Activated CD4-positive, alpha-beta T cell treated with anti-CD3 and anti-CD28 coated beads for 36 hours (primary cell): ENCODE measurements around the gene HSPA4. TPM values are rescaled to one million over a fixed set of nuclear protein-coding genes. Genes with fewer than 3 reads are reported as not detected.
"Not testable (repeated sequence)": the region's sequence is repeated elsewhere in the genome, so short reads cannot be mapped to it uniquely, and the experiment has no call there.

ENCODE experiments used
- ATAC-seq: fragments of 200-7000 bp; cut with Tn5 transposase; one replicate; pipeline ENCODE4 v1.10.0; 2021; ENCODE audit warnings: mild to moderate bottlenecking, moderate library complexity
- CTCF ChIA-PET: fragments of 350-600 bp; sonication (Branson Sonifier 250); formaldehyde crosslinking; loops from one replicate; lab custom pipeline; 2021; ENCODE audit warnings: antibody characterized with exemption; lab: Charles Lee
- POLR2A ChIA-PET: fragments of 350-600 bp; sonication (Branson Sonifier 250); formaldehyde crosslinking; loops from one replicate; lab custom pipeline; 2021; ENCODE audit warnings: antibody characterized with exemption, inconsistent platforms; lab: Charles Lee
- DNase-seq: peaks from one replicate; pipeline ENCODE4 v3.0.0-alpha.2; 2020
- H3K27ac Mint-ChIP-seq: one replicate; pipeline ENCODE4 v1.8.0; 2021; ENCODE audit warnings: mixed read lengths
- H3K27me3 Mint-ChIP-seq: one replicate; pipeline ENCODE4 v1.8.0; 2021; ENCODE audit warnings: mixed read lengths
- H3K36me3 Mint-ChIP-seq: one replicate; pipeline ENCODE4 v1.8.0; 2021; ENCODE audit warnings: low read depth, mixed read lengths
- H3K4me1 Mint-ChIP-seq: one replicate; pipeline ENCODE4 v1.8.0; 2021; ENCODE audit warnings: mixed read lengths
- H3K4me3 Mint-ChIP-seq: one replicate; pipeline ENCODE4 v1.8.0; 2021; ENCODE audit warnings: mild to moderate bottlenecking, moderate library complexity, mixed read lengths
- H3K9me3 Mint-ChIP-seq: one replicate; pipeline ENCODE4 v1.8.0; 2021; ENCODE audit warnings: low read depth, mixed read lengths
- intact Hi-C, 2 experiments: fragments of 100-400 bp; cut with DNase I in 1 of 2; cut with micrococcal nuclease in 1 of 2; formaldehyde crosslinking; loops; one replicate each; pipeline versions ENCODE4 v1.14.2 to v1.15.1; 2022 to 2024; cut with DNase I, micrococcal nuclease
- total RNA-seq, 2 experiments: library from RNA; stranded (reverse); gene quantifications; one replicate each; pipeline ENCODE4 v1.2.3, GENCODE V29; 2021

Gene HSPA4
- total RNA-seq, 2 experiments from 2014 or later = 243 to 268 TPM

DNA sequence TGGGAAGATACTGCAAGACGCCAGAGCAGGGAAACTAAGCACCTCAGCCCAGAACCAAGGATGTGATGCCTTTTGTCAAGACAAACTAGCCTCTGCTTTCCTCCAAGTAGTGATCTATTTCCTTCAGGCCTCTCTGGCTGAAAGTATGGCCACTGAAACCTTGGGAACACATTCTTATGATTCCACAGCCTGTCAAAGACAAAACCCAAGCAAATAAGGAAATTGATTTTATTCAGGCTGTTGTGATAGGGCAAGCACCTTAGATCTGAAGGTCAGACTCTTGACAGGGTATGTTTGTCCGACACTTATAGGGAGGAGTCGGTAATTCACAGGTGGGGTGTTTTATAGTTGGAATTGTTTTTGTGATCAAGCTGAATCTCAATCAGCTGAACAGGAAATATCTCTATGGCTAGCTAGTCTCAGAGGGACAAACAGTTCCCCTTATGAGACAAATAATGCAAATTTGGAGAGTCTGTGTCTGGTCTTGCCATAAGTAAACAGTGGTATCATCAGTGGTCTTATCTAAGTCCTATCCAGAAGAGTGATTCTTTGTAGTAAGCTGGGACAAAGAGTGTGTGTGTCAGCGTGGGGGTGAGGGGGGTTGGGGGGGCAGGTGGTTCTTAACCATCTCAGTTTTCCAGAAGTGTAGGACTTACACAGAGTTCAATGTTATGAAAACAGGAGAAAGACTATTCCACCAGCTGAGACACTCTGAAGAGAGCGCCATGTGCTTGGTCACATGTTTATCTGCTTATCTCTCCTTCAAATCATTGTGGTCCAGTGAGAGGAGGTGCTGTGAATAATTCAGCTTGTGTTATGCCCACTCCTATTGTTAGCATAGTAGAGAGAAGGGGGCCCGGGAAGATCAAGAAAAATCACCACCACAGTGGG lies 18.7 kb upstream of the HSPA4 start:
- no peaks in the 10 kb centered on the region for H3K36me3 Mint-ChIP-seq
- no peaks in the 10 kb centered on the region for H3K4me1 Mint-ChIP-seq
- no peak for DNase-seq
- CTCF ChIA-PET = interaction anchor here (0.6 kb wide), 1 partner anchor 77 kb away, joined by 3 read pairs; no protein-coding TSS in a partner anchor
- intact Hi-C loops = no loop called here
- no peak overlapping the region for H3K4me3 Mint-ChIP-seq
- POLR2A ChIA-PET = no interaction called here
- peak; percentile 33 for ATAC-seq
- peaks cover 11% of the 10 kb centered on the region for H3K27me3 Mint-ChIP-seq
- no peaks in the 10 kb centered on the region for H3K9me3 Mint-ChIP-seq
- H3K27ac Mint-ChIP-seq = no peak overlapping the region

DNA sequence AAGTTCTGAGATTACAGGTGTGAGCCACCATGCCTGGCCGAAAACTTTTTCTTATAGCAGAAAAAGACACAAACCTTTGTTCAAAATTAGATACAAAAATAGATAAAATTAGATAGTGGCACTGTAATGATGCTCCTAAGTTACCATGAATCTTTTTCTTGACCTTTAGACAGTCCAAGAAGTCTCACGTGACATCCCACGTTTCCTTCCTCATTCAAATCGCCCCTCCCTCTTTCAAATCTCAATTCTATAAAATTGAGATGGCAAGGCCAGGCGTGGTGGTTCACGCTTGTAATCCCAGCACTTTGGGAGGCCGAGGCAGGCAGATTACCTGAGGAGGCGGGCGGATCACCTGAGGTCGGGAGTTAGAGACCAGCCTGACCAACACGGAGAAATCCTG lies 17.7 kb upstream of the HSPA4 start:
- no peak for ATAC-seq
- DNase-seq = no peak
- Mint-ChIP-seq H3K9me3 (no peaks in the 10 kb centered on the region), H3K27me3 (peaks cover 11% of the 10 kb centered on the region), H3K4me3 (no peak overlapping the region), H3K27ac (no peak overlapping the region), H3K4me1 (no peaks in the 10 kb centered on the region), H3K36me3 (no peaks in the 10 kb centered on the region)
- ChIA-PET CTCF (no interaction called here), POLR2A (no interaction called here)
- intact Hi-C loops = no loop called here

DNA sequence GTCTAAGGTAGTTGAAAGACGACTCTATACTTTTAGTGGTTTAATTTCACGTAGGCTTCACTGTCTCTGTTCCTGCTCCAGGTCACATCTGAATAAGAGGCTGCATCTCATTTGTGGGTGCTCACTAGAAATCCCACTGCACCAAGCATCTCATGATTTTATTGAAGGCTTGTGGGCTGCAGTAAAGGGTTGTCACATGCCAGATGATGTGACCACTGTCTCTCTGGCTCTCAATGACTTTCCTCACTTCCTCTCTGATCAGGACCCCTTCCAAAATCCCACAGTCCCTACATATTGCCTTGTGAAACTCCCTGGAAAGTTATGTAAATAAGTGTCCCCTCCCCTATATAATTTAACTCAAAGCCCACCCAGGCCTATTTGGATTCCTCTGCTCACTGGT lies 16.6 kb upstream of the HSPA4 start:
- Mint-ChIP-seq H3K36me3 (no peaks in the 10 kb centered on the region), H3K9me3 (no peaks in the 10 kb centered on the region), H3K27me3 (peaks cover 11% of the 10 kb centered on the region), H3K4me3 (no peak overlapping the region), H3K27ac (no peak overlapping the region), H3K4me1 (no peaks in the 10 kb centered on the region)
- ChIA-PET CTCF (no interaction called here), POLR2A (interaction anchor here (0.7 kb wide), 2 partner anchors 10 to 943 kb away, joined by 3 to 5 read pairs; no protein-coding TSS in a partner anchor)
- intact Hi-C loops = no loop called here
- DNase-seq = no peak
- no peak for ATAC-seq

DNA sequence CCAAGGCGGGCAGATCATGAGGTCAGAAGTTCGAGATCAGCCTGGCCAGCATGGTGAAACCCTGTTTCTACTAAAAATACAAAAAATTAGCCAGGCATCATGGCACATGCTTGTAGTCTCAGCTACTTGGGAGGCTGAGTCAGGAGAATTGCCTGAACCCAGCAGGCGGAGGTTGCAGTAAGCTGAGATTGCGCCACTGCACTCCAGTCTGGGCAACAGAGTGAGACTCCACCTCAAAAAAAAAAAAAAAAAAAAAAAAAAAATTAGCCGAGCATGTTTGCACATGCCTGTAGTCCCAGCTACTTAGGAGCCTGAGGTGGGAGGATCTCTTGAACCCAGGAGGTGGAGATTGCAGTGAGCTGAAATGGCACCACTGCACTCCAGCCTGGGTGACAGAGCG lies 15.1 kb upstream of the HSPA4 start:
- H3K27ac Mint-ChIP-seq, POLR2A ChIA-PET, CTCF ChIA-PET, intact Hi-C loops, H3K9me3 Mint-ChIP-seq, DNase-seq, H3K36me3 Mint-ChIP-seq, ATAC-seq, H3K4me1 Mint-ChIP-seq, H3K4me3 Mint-ChIP-seq: not testable (repeated sequence)
- H3K27me3 Mint-ChIP-seq = peaks cover 11% of the 10 kb centered on the region

DNA sequence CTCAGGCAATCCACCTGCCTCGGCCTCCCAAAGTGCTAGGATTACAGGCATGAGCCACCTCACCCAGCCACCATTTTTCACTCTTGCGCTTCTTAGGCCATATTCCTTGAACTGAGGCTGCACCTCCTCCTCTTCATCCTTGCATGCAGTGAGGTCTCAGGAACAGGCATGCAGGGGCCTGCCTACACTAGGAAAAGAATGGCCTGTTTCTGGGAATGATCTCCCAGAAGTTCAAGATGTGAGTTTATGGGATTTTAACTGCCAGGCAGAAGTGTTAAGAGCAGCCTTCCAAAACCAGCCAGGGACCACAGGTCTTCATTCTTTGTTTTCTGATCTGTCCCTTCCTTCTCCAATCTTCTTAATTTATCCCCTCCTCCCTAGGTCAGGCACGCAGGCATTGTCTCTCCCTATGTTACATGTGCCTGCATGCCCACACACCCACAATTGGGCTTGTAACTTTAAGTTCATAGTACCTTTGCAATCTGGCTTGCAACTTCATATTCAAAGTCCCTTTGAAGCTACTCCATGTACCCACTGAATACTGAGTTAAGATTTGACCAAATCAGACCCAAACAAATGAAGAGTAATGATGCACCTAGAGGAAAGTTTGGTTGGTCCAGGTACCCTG lies 10.5 kb upstream of the HSPA4 start:
- ChIA-PET POLR2A (no interaction called here), CTCF (no interaction called here)
- no peak for DNase-seq
- H3K4me1 Mint-ChIP-seq = peaks cover 3% of the 10 kb centered on the region
- H3K4me3 Mint-ChIP-seq = no peak overlapping the region
- no peak for ATAC-seq
- intact Hi-C loops = no loop called here
- H3K9me3 Mint-ChIP-seq = no peaks in the 10 kb centered on the region
- no peaks in the 10 kb centered on the region for H3K36me3 Mint-ChIP-seq
- no peak overlapping the region for H3K27ac Mint-ChIP-seq
- H3K27me3 Mint-ChIP-seq = peaks cover 2% of the 10 kb centered on the region

DNA sequence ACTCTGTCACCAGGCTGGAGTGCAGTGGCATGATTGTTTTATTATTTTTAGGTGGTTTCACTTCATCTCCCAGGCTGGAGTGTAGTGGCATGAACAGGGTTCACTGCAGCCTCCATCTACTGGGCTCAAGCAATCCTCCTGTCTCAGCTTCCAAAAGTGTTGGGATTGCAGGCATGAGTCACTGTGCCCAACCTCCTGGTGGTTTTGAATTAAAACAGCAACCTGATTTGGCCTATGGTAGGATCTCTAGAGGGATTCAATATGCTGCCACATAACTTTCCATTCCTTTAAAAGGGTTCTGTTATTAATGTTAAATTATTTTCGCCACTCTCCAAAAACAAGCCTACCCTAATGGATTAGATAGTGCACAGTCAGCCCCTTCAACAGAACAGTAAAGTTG lies 9.9 kb upstream of the HSPA4 start:
- H3K27ac Mint-ChIP-seq = no peak overlapping the region
- no peak overlapping the region for H3K4me3 Mint-ChIP-seq
- no peaks in the 10 kb centered on the region for H3K36me3 Mint-ChIP-seq
- H3K4me1 Mint-ChIP-seq = peaks cover 3% of the 10 kb centered on the region
- DNase-seq (no peak), ATAC-seq (no peak)
- CTCF ChIA-PET = no interaction called here
- no peaks in the 10 kb centered on the region for H3K9me3 Mint-ChIP-seq
- H3K27me3 Mint-ChIP-seq = no peaks in the 10 kb centered on the region
- intact Hi-C loops = no loop called here
- POLR2A ChIA-PET = no interaction called here

DNA sequence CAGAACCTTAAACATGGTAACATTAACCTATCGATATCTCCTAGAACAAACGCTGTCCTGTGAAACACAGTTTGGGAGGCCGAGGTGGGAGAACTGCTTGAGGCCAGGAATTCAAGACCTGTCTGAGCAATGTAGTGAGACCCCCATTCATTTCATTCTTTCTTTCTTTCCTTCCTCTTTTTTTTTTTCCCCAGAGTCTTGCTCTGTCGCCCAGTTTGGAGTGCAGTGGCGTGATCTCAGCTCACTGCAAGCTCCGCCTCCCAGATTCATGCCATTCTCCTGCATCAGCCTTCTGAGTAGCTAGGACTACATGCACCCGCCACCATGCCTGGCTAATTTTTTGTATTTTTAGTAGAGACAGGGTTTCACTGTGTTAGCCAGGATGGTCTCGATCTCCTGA lies 5.3 kb upstream of the HSPA4 start:
- H3K4me3 Mint-ChIP-seq, H3K9me3 Mint-ChIP-seq, intact Hi-C loops, H3K36me3 Mint-ChIP-seq, POLR2A ChIA-PET, H3K27ac Mint-ChIP-seq, DNase-seq, H3K27me3 Mint-ChIP-seq, CTCF ChIA-PET, ATAC-seq: not testable (repeated sequence)
- peaks cover 17% of the 10 kb centered on the region for H3K4me1 Mint-ChIP-seq

DNA sequence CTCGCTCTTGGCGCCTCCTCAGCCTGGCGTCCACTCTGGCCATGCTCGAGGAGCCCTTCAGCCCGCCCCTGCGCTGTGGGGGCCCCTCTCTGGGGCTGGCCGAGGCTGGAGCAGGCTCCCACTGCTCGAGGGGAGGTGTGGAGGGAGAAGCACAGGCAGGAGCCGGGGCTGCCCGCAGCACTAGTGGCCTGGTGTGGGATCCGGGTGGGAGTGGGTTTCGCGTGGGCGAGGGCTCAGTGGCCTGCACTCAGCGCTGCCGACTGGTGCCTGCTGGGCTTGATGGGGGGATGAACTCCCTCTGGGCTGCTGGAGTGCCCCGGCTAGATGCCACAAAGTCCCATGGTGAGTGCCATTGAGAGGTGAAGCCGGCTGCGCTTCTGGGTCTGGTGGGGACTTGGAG lies 4.4 kb upstream of the HSPA4 start:
- no peak overlapping the region for H3K4me3 Mint-ChIP-seq
- ChIA-PET CTCF (no interaction called here), POLR2A (no interaction called here)
- no peaks in the 10 kb centered on the region for H3K9me3 Mint-ChIP-seq
- ATAC-seq (no peak), DNase-seq (no peak)
- intact Hi-C loops = no loop called here
- no peaks in the 10 kb centered on the region for H3K27me3 Mint-ChIP-seq
- peaks cover 10% of the 10 kb centered on the region for H3K36me3 Mint-ChIP-seq
- no peak overlapping the region for H3K27ac Mint-ChIP-seq
- peaks cover 17% of the 10 kb centered on the region for H3K4me1 Mint-ChIP-seq

DNA sequence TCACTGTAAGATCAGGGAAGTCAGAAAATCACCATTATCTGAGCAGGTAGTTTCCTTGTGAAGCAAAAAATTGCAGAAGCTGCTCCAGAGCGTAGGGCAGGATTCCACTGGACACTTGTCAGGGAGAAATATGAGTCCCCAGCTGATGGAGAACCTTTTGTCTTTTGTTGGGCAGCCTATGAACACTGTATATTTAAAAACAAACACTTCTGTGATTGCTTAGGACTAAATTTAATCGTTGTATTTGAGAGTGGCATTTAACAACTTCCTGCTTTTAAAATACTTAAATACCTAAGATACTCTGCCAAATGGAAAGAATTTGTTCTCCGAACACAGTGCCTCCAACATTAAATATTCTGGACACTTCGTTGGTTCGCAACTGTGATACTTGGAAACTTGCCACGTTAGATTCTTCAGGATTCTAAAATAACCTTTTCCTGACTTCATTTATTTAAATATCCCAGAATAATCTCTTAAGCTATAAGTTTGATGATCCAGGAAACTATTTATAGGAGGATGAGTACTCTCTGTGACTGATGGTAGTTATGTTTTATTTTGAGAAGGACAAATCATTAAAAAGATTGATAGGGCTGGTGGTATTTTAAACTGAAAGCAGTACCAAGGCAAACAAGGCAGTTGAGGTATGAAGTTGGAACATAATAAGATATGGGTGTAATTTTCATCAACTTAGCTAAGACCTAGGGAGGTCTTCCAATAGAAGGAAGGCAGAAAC lies 2.7 kb upstream of the HSPA4 start:
- ChIA-PET POLR2A (no interaction called here), CTCF (no interaction called here)
- Mint-ChIP-seq H3K36me3 (peaks cover 21% of the 10 kb centered on the region), H3K27me3 (no peaks in the 10 kb centered on the region), H3K4me1 (peaks cover 20% of the 10 kb centered on the region), H3K4me3 (no peak overlapping the region), H3K27ac (peak overlapping the region; percentile 67), H3K9me3 (no peaks in the 10 kb centered on the region)
- DNase-seq = no peak
- intact Hi-C loops = no loop called here
- ATAC-seq = no peak

DNA sequence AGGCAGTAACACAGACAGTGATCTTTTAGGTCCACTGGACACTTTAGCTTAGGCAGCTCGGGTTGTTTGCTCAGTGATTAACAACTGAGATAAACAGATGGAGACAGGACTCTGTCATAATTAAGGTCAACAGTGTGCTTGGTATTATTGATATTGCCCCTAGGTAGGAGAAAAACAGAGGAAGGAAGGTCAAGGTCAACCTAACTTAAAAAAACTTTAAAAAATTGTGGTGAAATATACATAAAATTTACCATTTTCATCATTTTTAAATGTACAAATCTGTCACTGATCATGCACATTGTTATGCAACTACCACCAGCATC lies 2.1 kb upstream of the HSPA4 start:
- Mint-ChIP-seq H3K9me3 (no peaks in the 10 kb centered on the region), H3K36me3 (peaks cover 26% of the 10 kb centered on the region), H3K27me3 (no peaks in the 10 kb centered on the region), H3K4me3 (no peak overlapping the region), H3K27ac (peak overlapping the region; percentile 67), H3K4me1 (peaks cover 25% of the 10 kb centered on the region)
- ChIA-PET CTCF (no interaction called here), POLR2A (no interaction called here)
- DNase-seq = no peak
- intact Hi-C loops = loop anchor here (2.0 to 10.0 kb wide), 7 partner anchors 183 to 1127 kb away; partner anchors contain the start of genes GDF9 (in 1 of the 2), KIF3A (in 1 of the 2), SKP1 (in 1 of the 2) and SLC22A4 (in 1 of the 2)
- no peak for ATAC-seq

DNA sequence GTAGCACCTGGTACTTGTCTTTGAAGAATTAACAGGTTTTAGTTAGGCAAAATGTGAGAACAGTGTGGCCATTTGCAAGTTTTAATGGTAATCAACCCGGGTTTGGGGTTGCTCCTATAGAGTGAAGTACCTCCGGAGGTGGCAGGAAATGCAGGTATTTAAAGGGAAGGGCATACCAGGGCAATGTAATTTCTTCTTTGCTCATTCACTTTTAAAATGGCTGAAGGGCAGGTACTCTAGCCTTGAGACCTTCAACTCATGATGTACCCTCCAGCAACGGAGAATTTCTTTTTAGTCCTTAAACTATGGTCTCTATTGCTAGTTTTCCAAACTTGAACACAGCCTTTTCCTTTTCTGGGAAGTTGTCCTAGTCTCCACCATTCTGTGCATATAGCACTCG lies 1.3 kb upstream of the HSPA4 start:
- ATAC-seq = no peak
- Mint-ChIP-seq H3K9me3 (no peaks in the 10 kb centered on the region), H3K27me3 (no peaks in the 10 kb centered on the region), H3K27ac (peak overlapping the region; percentile 100), H3K4me1 (peaks cover 34% of the 10 kb centered on the region), H3K36me3 (peaks cover 35% of the 10 kb centered on the region), H3K4me3 (peak overlapping the region; percentile 98)
- intact Hi-C loops = loop anchor here (2.0 to 10.0 kb wide), 7 partner anchors 184 to 1126 kb away; partner anchors contain the start of genes GDF9 (in 1 of the 2), KIF3A (in 1 of the 2), SKP1 (in 1 of the 2) and SLC22A4 (in 1 of the 2)
- peak; percentile 20 for DNase-seq
- ChIA-PET CTCF (no interaction called here), POLR2A (no interaction called here)
